HL-60 (cell line): Measurements from ENCODE around the gene PCGF3.
A peak's percentile ranks its signal among the peaks of the same experiment; 100 is the strongest.

ENCODE experiments used
- DNase-seq, 2 experiments: peaks; one replicate each; pipeline ENCODE4 v3.0.0-alpha.2; 2010 to 2020; ENCODE audit warnings: low read depth in 1 of 2, low spot score in 1 of 2
- H3K27ac ChIP-seq: fragments of 250-450 bp; sonication (Bioruptor Pico); replicated peaks from 2 replicates; pipeline ENCODE4 v1.5.1; 2020; ENCODE audit warnings: mild to moderate bottlenecking, moderate library complexity
- H3K27me3 ChIP-seq: fragments of 250-450 bp; sonication (Bioruptor Pico); 2 replicates; pipeline ENCODE4 v1.5.1; 2021; ENCODE audit warnings: mild to moderate bottlenecking, moderate library complexity; ENCODE audit not compliant: insufficient read depth, poor library complexity, severe bottlenecking
- H3K4me3 ChIP-seq: replicated peaks from 2 replicates; pipeline ENCODE4 v1.5.1; 2011; ENCODE audit warnings: mild to moderate bottlenecking, control low read depth, low read length; ENCODE audit not compliant: insufficient read depth
- CTCF ChIP-seq: IDR thresholded peaks from one replicate; pipeline ENCODE4 v1.5.1; 2011; ENCODE audit warnings: low read length, control low read depth, inconsistent platforms; ENCODE audit not compliant: insufficient read depth
- GABPA ChIP-seq: IDR thresholded peaks from 2 replicates; pipeline ENCODE4 v1.6.1; 2012; ENCODE audit warnings: low read depth
- POLR2AphosphoS5 ChIP-seq: IDR thresholded peaks from 2 replicates; pipeline ENCODE4 v1.6.1; 2012; ENCODE audit warnings: low read depth
- REST ChIP-seq: IDR thresholded peaks from 2 replicates; pipeline ENCODE4 v1.6.1; 2012; ENCODE audit warnings: low read depth; ENCODE audit not compliant: insufficient replicate concordance
- SPI1 ChIP-seq: IDR thresholded peaks from 2 replicates; pipeline ENCODE4 v1.6.1; 2012; ENCODE audit warnings: low read depth, mild to moderate bottlenecking, borderline replicate concordance

The PCGF3 gene

GRCh38 chr4:761086-761485 lies 55.5 kb downstream of the PCGF3 start:
- no peak overlapping the region for H3K27ac ChIP-seq
- no peak for DNase-seq
- H3K4me3 ChIP-seq, result no peak overlapping the region
- no peak for TF ChIP-seq GABPA
- TF ChIP-seq SPI1, result no peak
- TF ChIP-seq CTCF, result no peak
- no peak for TF ChIP-seq REST
- TF ChIP-seq POLR2AphosphoS5, result no peak
- H3K27me3 ChIP-seq, result no peaks in the 10 kb centered on the region

GRCh38 chr4:761739-762138 lies 56.1 kb downstream of the PCGF3 start:
- no peak for DNase-seq
- no peak overlapping the region for H3K4me3 ChIP-seq
- no peak for TF ChIP-seq GABPA
- no peak for TF ChIP-seq SPI1
- no peak for TF ChIP-seq CTCF
- TF ChIP-seq REST, result no peak
- no peak for TF ChIP-seq POLR2AphosphoS5
- no peak overlapping the region for H3K27ac ChIP-seq
- H3K27me3 ChIP-seq, result no peaks in the 10 kb centered on the region

- Histone ChIP-seq H3K4me3 (no peak overlapping the region), H3K27me3 (no peaks in the 10 kb centered on the region), H3K27ac (no peak overlapping the region)
- TF ChIP-seq SPI1 (no peak), CTCF (peak; percentile 15)
- no peak for DNase-seq
Measured at GRCh38 chr4:762211-763190, 56.9 kb downstream of the PCGF3 start.
